ENCODE results near the gene PARK7.
"Not testable (repeated sequence)": the region's sequence is repeated elsewhere in the genome, so short reads cannot be mapped to it uniquely, and the experiment has no call there.

PARK7 gene

GRCh38 chr1:7930645-7931445, 30.7 kb upstream of the PARK7 start:
- TF ChIP-seq POLR2A (IDR thresholded peaks at IDR 0.05; ENCODE audit: low read depth, low read length) (no peak), POLR2AphosphoS5 (IDR thresholded peaks at IDR 0.05; ENCODE audit: low read depth, low read length) (no peak), TAF1 (IDR thresholded peaks at IDR 0.05; ENCODE audit: borderline replicate concordance, low read depth, low read length) (no peak)
- FAIRE-seq (no peak), DNase-seq (ENCODE audit: insufficient read length) (no peak)

DNA sequence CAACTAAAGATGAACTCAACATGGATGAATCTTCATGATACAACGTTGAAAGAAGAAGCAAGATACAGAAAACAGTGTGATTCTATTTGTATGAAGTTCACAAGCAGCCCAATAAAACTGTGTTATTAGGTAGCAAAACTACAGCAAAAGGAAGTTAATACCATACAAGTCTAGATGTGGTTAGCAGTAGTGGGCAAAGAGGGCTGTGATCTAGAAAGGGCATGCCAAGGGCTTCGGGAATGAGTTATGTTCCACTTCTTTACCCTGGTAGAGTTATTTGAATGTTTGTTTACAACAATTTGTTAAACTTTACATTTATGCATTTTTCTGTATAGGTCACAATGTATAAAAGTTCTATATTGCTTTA, 30.1 kb upstream of the PARK7 start:
- FAIRE-seq (no peak), DNase-seq (ENCODE audit: insufficient read length) (no peak)
- TF ChIP-seq POLR2A (IDR thresholded peaks at IDR 0.05; ENCODE audit: low read depth, low read length) = no peak
- TF ChIP-seq TAF1 (IDR thresholded peaks at IDR 0.05; ENCODE audit: borderline replicate concordance, low read depth, low read length) = no peak
- no peak for TF ChIP-seq POLR2AphosphoS5 (IDR thresholded peaks at IDR 0.05; ENCODE audit: low read depth, low read length)

DNA sequence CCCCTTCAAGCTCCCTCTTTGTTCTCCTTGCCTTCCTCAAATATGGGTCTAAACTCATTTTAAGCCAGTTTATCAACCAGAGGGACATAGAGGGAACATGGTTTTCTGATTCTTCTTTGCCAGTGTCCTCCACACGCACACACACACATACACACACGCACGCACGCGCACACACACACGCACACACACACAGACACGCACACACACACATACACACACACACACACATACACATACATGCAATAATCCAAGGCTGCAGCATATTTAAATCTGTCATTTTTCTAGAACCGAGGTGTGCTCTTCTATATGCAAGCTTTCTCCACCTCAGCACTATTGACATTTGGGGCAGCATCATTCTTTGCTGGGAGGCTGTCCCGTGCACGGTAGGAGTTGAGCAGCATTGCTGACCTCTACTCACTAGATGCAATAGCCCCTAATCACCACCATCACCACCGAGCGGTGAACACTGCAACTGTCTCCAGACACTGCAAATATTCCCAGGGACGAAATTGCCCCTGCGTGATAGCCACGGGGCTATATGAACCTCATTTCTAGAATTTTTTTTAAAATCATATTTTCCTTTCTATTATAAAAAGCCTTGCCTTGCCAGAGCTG, 28.9 kb upstream of the PARK7 start:
- DNase-seq (ENCODE audit: insufficient read length) (no peak), FAIRE-seq (no peak)
- TF ChIP-seq TAF1 (IDR thresholded peaks at IDR 0.05; ENCODE audit: borderline replicate concordance, low read depth, low read length) (no peak), POLR2A (IDR thresholded peaks at IDR 0.05; ENCODE audit: low read depth, low read length) (no peak), POLR2AphosphoS5 (IDR thresholded peaks at IDR 0.05; ENCODE audit: low read depth, low read length) (no peak)

GRCh38 chr1:7938070-7938469, 23.4 kb upstream of the PARK7 start:
- TF ChIP-seq POLR2AphosphoS5 (IDR thresholded peaks at IDR 0.05; ENCODE audit: low read depth, low read length) (no peak), TAF1 (IDR thresholded peaks at IDR 0.05; ENCODE audit: borderline replicate concordance, low read depth, low read length) (no peak), POLR2A (IDR thresholded peaks at IDR 0.05; ENCODE audit: low read depth, low read length) (no peak)
- DNase-seq (ENCODE audit: insufficient read length) = no peak
- FAIRE-seq = no peak

DNA sequence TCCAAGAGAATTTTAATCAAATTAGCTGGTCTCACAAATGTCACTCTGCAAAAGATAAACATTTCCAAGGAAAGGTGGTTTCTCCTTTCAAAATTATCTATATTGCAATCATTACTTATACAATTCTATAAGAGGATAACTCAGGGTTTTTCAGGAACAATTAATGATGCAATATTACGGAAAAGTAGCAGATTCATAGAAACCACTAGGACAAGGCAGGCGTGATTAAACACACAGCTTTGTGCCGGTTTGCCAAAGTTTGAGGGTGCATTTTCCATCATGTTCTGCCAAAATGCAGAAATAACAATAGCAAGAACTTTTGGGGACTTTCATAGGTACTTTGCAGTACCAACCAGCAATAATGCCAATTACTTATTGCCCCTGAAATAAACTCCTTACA, 21.5 kb upstream of the PARK7 start:
- FAIRE-seq = no peak
- no peak for TF ChIP-seq TAF1 (IDR thresholded peaks at IDR 0.05; ENCODE audit: borderline replicate concordance, low read depth, low read length)
- no peak for DNase-seq (ENCODE audit: insufficient read length)

DNA sequence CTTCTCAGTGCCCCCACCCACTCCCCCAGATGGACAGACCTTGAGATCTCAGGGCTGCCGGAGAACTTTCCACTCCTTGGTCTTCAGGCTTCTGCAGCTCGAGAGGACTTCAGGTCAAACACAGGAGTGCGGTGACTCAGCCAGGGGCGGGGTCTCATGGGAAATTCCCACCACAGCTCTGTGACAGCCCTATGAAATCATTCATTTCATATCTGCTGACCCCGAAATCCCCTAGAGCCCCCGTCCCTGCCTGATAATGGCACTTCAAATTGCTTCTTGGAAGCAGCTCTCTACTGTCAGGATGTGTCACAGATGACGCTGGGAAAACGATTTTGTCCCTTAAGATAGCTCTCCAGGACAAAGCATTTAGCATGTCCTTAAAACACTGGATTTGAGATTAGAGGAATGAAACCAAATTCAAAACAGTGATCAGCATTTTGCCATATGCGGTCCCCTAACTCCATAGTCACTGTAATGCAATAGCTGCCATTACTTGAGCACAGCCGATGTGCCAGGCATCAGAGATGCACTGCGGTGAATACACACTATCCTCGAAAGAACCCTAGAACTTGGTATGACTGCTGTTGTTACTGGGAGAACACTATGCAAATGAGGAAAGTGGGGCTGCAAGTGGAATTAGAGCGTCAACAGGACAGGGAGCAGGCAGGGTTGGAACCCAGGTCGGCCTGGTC, 20.6 kb upstream of the PARK7 start, which contains the start of gene TNFRSF9:
TNFRSF9 (minus strand) TSS at position 95 of the 692 bp plus-strand sequence. CDS start 845 bp downstream, outside the sequence.
- TF ChIP-seq TAF1 (IDR thresholded peaks at IDR 0.05; ENCODE audit: borderline replicate concordance, low read depth, low read length) = no peak
- no peak for TF ChIP-seq POLR2A (IDR thresholded peaks at IDR 0.05; ENCODE audit: low read depth, low read length)
- no peak for TF ChIP-seq POLR2AphosphoS5 (IDR thresholded peaks at IDR 0.05; ENCODE audit: low read depth, low read length)
- no peak for DNase-seq (ENCODE audit: insufficient read length)
- no peak for FAIRE-seq

DNA sequence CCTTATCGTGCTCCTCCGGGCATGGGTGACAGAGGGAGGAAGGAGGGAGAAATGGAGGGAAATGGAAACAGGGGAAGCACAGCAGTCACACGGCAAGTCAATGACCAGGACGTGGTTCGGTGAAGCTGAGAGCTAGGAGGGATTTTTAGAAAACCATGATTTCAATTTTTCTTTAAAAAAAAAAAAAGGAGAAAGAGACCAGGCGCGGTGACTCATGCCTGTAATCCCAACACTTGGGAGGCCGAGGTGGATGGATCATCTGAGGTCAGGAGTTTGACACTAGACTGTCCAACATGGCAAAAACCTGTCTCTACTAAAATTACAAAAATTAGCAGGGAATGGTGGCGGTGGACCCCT, 20.1 kb upstream of the PARK7 start:
- no peak for DNase-seq (ENCODE audit: insufficient read length)
- FAIRE-seq = no peak
- no peak for TF ChIP-seq POLR2AphosphoS5 (IDR thresholded peaks at IDR 0.05; ENCODE audit: low read depth, low read length)
- no peak for TF ChIP-seq TAF1 (IDR thresholded peaks at IDR 0.05; ENCODE audit: borderline replicate concordance, low read depth, low read length)

- no peak for TF ChIP-seq POLR2A (IDR thresholded peaks at IDR 0.05; ENCODE audit: low read depth, low read length)
- TF ChIP-seq TAF1 (IDR thresholded peaks at IDR 0.05; ENCODE audit: borderline replicate concordance, low read depth, low read length) = no peak
- TF ChIP-seq POLR2AphosphoS5 (IDR thresholded peaks at IDR 0.05; ENCODE audit: low read depth, low read length) = no peak
- DNase-seq (ENCODE audit: insufficient read length) (peak; percentile 33), FAIRE-seq (no peak)
Measured at GRCh38 chr1:7942214-7942921, 19.1 kb upstream of the PARK7 start.

GRCh38 chr1:7943251-7943650, 18.3 kb upstream of the PARK7 start:
- FAIRE-seq = no peak

DNA sequence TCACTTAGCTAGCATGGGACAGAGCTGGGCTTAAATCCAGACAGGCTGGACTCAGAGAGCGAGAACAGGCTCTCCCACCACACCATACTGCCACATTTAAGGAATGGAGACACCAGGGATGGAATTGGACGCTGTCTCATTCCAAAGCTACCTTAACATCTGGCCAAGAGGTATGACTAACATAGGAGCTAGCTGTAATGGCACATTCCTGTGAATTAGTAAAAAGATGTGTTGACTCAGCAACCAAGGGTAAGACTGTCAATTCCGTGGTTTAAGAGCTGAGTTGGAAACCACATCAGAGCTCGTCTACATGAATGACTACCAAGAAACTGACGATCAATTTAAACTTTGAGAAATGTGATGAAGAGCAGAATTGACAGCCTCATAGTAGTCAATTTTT, 12.6 kb upstream of the PARK7 start:
- no peak for TF ChIP-seq POLR2A (IDR thresholded peaks at IDR 0.05; ENCODE audit: low read depth, low read length)
- TF ChIP-seq TAF1 (IDR thresholded peaks at IDR 0.05; ENCODE audit: borderline replicate concordance, low read depth, low read length) = no peak
- no peak for TF ChIP-seq POLR2AphosphoS5 (IDR thresholded peaks at IDR 0.05; ENCODE audit: low read depth, low read length)
- DNase-seq (ENCODE audit: insufficient read length) (no peak), FAIRE-seq (no peak)

More at GRCh38 chr1:7943251-7943650, 18.3 kb upstream of the PARK7 start:
- TF ChIP-seq POLR2A (IDR thresholded peaks at IDR 0.05; ENCODE audit: low read depth, low read length) = no peak
- TF ChIP-seq POLR2AphosphoS5 (IDR thresholded peaks at IDR 0.05; ENCODE audit: low read depth, low read length) = no peak
- no peak for TF ChIP-seq TAF1 (IDR thresholded peaks at IDR 0.05; ENCODE audit: borderline replicate concordance, low read depth, low read length)
- DNase-seq (ENCODE audit: insufficient read length) = no peak

DNA sequence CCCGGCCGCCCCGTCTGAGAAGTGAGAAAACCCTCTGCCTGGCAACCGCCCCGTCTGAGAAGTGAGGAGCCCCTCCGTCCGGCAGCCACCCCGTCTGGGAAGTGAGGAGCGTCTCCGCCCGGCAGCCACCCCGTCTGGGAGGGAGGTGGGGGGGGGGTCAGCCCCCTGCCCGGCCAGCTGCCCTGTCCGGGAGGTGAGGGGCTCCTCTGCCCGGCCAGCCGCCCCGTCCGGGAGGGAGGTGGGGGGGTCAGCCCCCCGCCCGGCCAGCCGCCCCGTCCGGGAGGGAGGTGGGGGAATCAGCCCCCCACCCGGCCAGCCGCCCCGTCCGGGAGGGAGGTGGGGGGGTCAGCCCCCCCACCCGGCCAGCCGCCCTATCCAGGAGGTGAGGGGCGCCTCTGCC, 8.7 kb upstream of the PARK7 start:
- not testable (repeated sequence) for DNase-seq (ENCODE audit: insufficient read length); FAIRE-seq
